ENCODE results near the gene LY6G6D. TPM values are rescaled to one million over a fixed set of nuclear protein-coding genes. Genes with fewer than 3 reads are reported as not detected.

Gene LY6G6D
- total and polyA plus RNA-seq, 2 donors (not counting 1 experiment from before 2014, with no cell fraction given), result not detected

- POLR2A ChIA-PET, result interaction anchor here (0.6 to 5.9 kb wide), 10 partner anchors 10 to 1306 kb away, joined by 3 to 57 read pairs (median 6); partner anchors contain the start of genes APOM, BAG6, CLIC1 and NEU1
Measured at GRCh38 chr6:31665501-31666336, 49.4 kb upstream of the LY6G6D start, which contains the start of gene CSNK2B. Gene CSNK2B (plus strand): TSS chr6:31666080. CDS start chr6:31666832, 752 bp downstream.

More at GRCh38 chr6:31665501-31666336, 49.4 kb upstream of the LY6G6D start, which contains the start of gene CSNK2B:
- DNase-seq (peak; percentile 98), ATAC-seq (ENCODE audit: low read depth) (peak; percentile 87)
- H3K4me3 ChIP-seq (ENCODE audit: control extremely low read depth in 1 of 5, extremely low read depth in 1 of 5, insufficient read depth in 1 of 5, low read depth in 2 of 5, low read length in 4 of 5), result peak within 1 kb of the TSS; percentile 58 to 98 (median 85)
- H3K4me1 Mint-ChIP-seq, result peaks cover 53% of the 10 kb centered on the region
- intact Hi-C loops (cut with micrococcal nuclease), result loop anchor here (1.0 to 5.0 kb wide), 15 partner anchors 13 to 532 kb away; partner anchors contain the start of genes ABHD16A, AGPAT1, BAG6 and CLIC1
- WGBS (ENCODE audit: insufficient coverage), result under 1% methylated on average over 61 of the region's 63 CpGs
- peak within 1 kb of the TSS; percentile 89 for H3K9ac ChIP-seq (ENCODE audit: low read length)
- H3K27me3 ChIP-seq (replicated peaks in 1 of 4; ENCODE audit: control extremely low read depth in 1 of 4, control insufficient read depth in 3 of 4, insufficient read depth in 4 of 4, low read length in 3 of 4), result no peaks in the 10 kb centered on the region
- peaks cover 18 to 61% of the 10 kb centered on the region in 2 experiments for H3K36me3 ChIP-seq (replicated peaks in 1 of 2; ENCODE audit: control extremely low read depth in 1 of 2, control insufficient read depth in 1 of 2, extremely low read depth in 1 of 2, insufficient read depth in 2 of 2, low read length in 1 of 2)
- peak within 1 kb of the TSS; percentile 96 for H3K4me3 Mint-ChIP-seq
- H3K9me3 Mint-ChIP-seq (ENCODE audit: insufficient read depth), result no peaks in the 10 kb centered on the region
- peak within 1 kb of the TSS; percentile 100 for H3K27ac Mint-ChIP-seq
- H2AFZ ChIP-seq (ENCODE audit: insufficient read depth, low read depth, low read length, poor library complexity, severe bottlenecking), result peak within 1 kb of the TSS; percentile 72
- CTCF ChIA-PET, result interaction anchor here (1.0 to 1.8 kb wide), 4 partner anchors 13 to 164 kb away, joined by 3 to 10 read pairs (median 6); partner anchors contain the start of genes ATP6V1G2 and BAG6
- peaks cover 27 to 47% of the 10 kb centered on the region in 2 donors for H3K4me1 ChIP-seq (ENCODE audit: control insufficient read depth in 2 of 2, insufficient read depth in 2 of 2, low read length in 2 of 2)
- peak within 1 kb of the TSS; percentile 96 to 98 for H3K27ac ChIP-seq (ENCODE audit: low read length in 2 of 2)
- H3K79me2 ChIP-seq (ENCODE audit: control insufficient read depth, insufficient read depth, low read length), result peaks cover 78% of the 10 kb centered on the region
- peaks cover 23% of the 10 kb centered on the region for H4K20me1 ChIP-seq (ENCODE audit: control insufficient read depth, insufficient read depth, low read length, poor library complexity, severe bottlenecking)
- peak within 1 kb of the TSS; percentile 90 for H3K4me2 ChIP-seq (replicated peaks; ENCODE audit: low read depth, low read length, poor library complexity, severe bottlenecking)
- no peaks in the 10 kb centered on the region for H3K27me3 Mint-ChIP-seq
- TF ChIP-seq EZH2 (IDR thresholded peaks at IDR 0.05; ENCODE audit: borderline replicate concordance, insufficient read depth, low read depth, low read length, poor library complexity, severe bottlenecking), result no peak
- TF ChIP-seq, protein P1, sequence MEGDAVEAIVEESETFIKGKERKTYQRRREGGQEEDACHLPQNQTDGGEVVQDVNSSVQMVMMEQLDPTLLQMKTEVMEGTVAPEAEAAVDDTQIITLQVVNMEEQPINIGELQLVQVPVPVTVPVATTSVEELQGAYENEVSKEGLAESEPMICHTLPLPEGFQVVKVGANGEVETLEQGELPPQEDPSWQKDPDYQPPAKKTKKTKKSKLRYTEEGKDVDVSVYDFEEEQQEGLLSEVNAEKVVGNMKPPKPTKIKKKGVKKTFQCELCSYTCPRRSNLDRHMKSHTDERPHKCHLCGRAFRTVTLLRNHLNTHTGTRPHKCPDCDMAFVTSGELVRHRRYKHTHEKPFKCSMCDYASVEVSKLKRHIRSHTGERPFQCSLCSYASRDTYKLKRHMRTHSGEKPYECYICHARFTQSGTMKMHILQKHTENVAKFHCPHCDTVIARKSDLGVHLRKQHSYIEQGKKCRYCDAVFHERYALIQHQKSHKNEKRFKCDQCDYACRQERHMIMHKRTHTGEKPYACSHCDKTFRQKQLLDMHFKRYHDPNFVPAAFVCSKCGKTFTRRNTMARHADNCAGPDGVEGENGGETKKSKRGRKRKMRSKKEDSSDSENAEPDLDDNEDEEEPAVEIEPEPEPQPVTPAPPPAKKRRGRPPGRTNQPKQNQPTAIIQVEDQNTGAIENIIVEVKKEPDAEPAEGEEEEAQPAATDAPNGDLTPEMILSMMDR (IDR thresholded peaks at IDR 0.05), result no peak
- no peaks in the 10 kb centered on the region for H3K9me3 ChIP-seq (ENCODE audit: control extremely low read depth in 1 of 3, control insufficient read depth in 2 of 3, insufficient read depth in 1 of 3, low read length in 2 of 3)
